ENCODE data around the gene ABHD16A.

Gene ABHD16A

DNA sequence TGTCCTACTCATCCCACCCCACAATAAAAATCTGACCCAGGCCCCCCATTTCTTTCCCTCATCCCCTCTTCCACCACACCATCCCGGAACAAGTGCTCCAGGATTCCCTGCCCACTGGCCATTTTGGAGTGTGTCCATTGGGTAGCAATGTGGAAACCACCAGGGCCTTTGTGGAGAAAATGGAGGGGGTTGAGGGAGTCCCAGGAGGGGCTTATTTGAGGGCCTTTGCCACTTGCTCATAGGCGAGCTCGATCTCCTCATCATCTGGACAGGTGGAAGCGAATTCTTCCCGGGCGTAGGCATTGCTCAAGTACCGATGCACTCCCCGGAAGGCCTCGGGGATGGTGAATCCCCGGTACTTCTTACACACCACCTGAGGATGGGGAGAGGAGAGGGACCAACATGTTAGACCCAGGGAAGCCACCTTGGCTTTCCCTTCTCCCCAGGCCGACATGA is 27.5 kb upstream of the ABHD16A start:
- DNase-seq: no peak

DNA sequence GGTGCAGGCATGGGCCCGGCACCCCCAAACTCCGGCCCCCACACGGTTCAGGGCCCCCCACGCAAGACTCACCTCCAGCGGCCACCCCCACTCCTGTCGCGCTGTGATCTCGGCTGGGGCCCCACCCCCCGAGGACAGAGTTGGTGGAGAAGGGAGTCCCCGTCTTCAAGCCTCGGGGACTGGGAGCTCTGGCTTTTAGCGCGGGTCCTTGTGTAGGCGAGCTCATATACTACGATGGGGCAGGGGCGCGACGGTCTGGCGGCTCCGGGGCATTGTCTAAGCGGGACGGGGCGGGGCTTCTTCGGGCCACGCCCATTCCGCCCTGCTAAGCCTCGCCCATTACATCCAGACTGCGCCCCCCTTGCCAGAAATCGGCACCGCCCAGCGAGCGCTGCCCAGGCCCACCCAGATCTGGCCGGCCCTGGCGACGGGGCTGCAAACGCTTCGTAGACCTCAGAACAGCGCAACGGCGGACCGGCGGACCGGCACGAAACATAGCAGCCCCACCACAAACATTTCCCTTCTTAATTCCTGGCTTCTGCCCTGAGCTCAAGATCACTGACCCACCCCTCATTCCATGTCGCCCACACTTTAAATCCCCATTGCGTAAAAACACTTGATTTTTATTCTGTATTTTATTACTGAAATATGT is 27.0 kb upstream of the ABHD16A start:
- peak; percentile 69 for DNase-seq

DNA sequence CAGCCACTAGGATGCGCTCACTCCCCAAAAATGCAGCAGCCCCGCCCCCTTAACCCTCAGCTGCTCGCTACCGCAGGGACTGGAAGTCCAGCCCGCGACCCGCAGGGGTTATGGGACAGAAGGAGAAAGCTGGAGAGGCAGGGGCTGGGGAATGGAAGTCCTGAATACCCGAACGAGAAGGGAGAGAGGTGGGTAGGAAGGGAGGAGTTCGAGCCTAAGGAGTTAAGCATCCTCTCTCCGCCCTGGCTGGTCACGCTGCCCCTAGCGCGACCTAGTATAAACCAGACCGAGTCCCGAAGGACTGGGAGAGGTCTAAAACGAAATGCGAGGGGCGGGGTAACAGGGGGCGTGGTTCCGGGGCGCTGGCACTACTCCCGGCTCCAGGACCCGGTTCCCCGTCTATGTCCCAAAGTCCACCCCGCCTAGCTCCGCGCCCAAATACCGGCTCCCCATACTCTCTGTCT is 26.4 kb upstream of the ABHD16A start:
- peak; percentile 91 for DNase-seq

DNA sequence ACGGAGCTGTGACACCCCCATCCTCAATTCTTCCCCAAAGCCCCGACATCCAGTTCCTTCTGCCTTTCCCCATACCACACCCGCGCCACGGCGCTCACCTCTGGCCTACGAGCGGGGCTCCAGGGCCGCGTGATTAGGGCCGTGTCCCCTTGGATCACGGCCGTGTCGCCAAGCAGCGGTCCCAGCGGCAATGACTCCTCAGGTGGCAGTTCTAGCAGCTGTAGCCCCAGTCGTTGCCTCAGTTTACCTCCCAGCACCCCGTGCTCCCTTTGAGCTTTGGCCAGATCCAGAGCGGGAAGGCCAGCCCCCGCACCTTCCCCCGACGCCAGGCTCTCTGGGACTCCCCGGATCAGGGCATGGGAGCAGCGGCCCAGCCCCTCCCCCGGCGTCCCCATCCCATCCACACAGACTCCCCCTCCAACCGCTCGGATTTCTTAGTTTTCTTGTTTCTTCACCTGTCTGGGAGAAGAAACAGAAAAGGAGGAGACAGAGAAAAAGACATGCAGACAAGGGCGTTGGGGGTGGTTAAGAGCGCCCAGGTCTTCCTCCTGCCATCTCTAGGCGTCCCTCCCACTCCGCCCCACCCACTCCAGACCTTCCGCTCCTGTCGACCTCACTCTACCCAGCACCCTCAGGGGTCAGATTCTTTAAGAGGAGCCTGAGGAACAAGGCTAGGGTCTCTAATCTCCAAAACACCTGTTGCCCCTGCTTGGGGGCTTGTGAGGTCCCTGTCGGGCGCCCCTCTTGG is 25.8 kb upstream of the ABHD16A start, which contains the start of gene DDAH2:
DDAH2 (minus strand) TSS at position 533 of the 748 bp plus-strand sequence; CDS start at position 395, 138 bp downstream.
- DNase-seq: no peak

DNA sequence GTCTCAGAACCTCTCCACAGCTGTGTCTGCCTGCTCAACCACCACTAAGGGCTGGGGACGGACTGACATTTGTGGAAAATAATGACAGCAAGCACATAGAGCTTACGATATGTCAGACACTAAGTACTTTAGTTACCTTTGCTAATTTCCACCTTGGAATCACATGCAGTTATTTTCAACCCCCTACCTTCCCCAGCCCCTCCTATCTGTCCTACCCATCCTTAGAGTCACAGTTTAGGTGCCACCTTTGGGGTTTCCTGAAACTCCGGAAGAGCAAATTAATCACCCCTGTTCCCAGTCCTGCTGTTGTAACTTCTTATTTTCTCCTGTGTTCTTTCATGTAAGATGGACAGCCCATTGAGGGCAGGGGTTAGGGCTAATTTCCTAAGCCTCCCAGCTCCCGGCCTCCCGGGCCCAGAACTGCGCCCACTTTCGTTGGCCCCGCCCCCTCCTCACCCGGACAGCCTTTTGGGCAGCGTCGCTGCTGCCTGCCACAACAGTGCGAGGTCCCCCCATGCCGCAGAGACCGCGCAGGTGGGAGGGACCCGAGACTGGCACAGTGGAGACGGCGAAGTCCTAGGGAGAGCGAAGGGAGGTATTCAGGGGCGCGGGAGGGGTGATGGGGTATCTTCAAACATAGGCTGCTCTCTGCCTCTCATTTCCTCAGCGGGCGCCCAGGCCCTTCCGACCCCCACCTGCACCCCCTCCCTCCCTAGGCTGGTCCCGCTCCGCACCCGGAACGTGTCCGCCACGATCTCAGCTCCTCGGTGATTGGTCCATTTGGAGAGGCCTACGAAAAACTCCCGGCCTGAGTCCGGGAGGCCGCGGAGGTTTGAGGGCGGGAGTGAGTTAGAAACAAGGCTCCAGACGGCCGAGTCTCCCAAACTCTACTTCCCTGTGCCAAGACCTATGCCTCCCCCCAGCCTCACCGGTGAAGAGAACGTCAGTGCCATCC is 24.9 kb upstream of the ABHD16A start:
- no peak for DNase-seq

DNA sequence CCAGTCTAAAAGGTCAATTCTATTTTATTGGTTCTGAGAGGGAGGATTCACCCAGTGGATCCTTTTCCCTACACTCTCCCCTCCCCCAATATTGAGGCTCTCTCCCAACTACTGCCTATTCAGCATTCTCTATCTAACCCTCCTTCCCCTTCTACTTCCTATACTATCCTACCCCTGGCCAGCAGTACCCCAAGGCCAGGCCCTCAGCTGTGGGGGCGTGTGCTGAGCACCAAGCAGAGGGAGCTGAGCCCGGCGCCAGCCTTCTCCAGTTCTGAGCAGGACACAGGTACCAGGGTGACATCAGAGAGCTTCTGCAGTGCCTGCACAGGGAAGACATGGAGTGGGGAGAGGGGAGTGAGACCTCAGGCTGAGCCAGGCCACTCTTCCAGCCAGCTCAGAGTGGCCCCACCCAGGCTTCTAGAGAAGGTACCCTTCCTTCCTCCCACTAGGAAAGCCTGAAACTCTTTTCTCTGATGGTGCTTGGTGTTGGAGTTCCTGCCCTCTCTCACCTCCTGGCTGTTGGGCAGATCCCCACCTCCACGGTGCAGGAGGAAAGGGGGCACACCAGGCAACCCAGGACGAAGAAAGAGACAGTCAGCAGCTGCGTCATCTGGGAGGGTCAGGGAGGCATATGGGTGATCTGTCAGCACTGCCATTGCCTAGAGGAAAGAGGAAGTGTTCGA is 24.1 kb upstream of the ABHD16A start:
- DNase-seq: no peak

DNA sequence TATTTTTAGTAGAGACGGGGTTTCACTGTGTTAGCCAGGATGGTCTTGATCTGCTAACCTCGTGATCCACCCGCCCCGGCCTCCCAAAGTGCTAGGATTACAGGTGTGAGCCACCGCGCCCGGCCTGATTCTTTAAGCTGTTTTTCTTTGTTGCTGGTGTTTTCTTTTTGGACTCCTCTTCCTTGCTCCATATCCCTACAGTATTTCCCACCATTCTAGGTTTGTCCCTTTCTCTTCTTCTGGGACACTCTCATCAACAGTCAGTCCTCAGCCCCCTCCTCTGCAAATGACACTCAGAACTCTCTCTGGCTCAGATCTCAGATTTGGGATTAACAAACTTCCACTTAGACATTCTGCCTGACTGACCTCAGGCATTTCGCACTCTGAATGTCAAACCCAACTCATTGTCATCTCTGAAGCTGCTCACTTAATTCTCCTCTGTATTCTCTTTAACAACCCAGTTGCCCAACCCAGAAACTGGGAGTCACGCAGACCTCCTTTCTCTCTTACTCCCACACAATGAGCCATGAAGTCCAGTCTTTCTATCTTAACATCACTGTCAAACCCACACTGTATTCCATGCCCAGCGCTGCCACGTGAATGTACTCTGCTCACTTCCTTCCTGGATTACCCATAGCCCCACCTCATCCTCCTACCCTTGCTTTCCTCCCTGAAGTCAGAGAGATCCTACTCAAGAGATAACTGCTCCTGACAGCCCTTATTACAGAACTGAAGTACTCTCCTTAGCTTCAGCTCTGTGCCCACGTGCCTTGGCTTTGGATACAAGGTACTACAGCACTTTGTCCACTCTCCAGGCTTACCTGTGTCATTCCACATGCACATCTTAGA is 22.6 kb upstream of the ABHD16A start:
- DNase-seq: no peak

DNA sequence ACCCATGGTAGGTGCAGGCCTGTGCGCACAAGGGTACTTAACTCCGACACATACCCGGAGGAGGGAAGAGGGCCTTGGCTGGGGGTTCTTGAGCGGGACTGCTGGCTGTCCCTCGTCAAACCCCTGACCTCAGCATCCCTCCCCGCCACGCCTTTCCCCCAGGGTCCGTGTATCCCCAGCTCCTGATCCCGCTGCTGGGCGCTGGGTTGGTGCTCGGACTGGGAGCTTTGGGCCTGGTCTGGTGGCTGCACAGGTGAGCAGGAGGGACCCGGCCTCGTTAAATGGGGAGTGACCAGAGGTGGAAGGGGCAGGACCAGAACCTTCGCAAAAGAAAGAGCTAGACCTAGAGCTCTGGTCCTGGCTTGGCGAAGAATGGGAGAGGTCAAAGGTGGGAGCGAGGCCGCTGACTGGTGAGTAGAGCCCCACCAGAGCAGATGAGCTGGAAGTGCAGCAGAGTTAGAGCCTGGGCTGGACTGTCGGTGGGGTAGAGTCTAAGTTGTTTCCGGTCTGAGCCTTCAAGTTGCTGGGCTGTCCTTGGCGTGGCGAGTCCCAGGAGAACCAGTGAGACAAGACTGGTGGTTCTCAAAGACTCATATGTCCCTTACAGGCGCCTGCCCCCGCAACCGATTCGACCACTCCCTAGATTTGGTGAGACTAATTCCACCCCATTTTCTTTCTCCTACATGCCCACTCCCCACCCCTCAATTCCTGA is 21.0 kb upstream of the ABHD16A start:
- no peak for DNase-seq

DNA sequence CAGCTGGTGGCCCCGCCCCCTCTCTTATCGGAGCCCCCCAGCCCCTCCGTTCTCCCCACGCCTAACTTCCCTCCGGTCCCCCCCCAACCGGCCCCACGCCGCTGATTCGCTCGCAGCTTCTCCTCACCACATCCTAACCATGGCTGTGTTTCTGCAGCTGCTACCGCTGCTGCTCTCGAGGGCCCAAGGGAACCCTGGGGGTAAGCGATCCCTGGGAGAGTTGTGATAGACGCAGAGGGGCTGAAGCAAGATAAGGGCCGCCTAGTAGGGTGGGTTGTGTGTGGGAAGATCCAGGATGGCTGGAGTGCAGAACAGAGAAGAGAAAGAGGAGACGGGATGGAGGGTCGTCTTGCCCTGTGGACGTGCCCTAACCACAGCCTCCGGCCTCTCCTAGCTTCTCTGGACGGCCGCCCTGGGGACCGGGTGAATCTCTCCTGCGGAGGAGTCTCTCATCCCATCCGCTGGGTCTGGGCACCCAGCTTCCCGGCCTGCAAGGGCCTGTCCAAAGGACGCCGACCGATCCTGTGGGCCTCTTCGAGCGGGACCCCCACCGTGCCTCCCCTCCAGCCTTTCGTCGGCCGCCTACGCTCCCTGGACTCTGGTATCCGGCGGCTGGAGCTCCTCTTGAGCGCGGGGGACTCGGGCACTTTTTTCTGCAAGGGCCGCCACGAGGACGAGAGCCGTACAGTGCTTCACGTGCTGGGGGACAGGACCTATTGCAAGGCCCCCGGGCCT is 20.3 kb upstream of the ABHD16A start, which contains the start of gene MPIG6B:
MPIG6B (plus strand) TSS at position 129 of the 735 bp plus-strand sequence; CDS start at position 140, 11 bp downstream.
- no peak for DNase-seq

DNA sequence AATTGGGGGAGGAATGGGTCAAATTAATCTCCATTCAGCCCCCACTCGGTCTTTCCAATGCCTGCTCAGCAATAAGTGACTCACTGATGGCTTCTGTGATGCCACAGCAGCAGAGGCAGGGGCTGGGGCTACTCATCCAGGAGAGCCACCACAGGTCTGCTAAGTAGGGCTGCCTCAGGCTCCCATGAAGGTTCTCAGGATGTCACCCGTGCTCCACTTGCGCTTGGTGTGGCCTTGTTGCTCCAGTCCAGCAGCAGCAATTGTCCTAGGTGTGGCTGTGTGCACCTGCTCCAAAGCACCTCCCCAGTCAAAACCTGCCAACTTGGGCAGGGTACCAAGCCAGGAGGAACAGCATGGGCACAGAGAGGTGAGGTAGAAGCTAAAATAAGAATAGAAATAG is 19.0 kb upstream of the ABHD16A start:
- DNase-seq: no peak

DNA sequence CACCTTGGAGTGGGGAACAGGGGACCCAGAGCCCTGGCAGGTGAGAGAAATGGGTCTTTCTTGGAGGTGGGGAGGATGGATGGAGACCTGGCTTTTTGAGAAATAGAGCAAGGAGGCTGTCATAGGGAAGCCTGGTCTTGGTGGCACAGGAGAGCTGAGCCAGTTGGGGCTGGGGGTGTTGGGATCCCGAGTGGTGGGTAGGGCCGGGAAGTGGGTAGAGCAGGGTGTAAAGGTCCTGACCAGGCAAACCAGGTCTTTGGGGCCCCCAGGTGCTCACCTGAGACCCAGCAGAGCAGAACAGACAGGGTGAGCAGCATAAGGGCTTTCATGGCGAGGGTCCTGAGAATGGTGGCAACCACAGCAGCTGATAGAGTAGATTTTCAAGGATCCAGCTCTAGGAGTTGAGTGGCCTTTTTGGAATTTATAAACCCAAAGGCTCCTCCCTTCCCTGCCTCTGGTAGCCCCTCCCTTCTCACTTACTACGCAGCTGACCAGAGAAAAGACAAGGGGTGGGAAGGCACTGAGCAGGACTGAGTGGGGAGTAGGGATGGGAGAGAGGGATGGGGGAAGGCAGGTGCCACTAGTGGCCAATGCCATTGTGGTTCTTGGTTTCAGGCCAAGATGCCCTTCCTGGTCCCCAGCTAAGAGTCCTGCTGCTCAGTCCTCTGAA is 18.4 kb upstream of the ABHD16A start, which contains the start of gene LY6G6C:
LY6G6C (minus strand) TSS at position 396 of the 670 bp plus-strand sequence; CDS start at position 329, 67 bp downstream.
- DNase-seq: no peak

DNA sequence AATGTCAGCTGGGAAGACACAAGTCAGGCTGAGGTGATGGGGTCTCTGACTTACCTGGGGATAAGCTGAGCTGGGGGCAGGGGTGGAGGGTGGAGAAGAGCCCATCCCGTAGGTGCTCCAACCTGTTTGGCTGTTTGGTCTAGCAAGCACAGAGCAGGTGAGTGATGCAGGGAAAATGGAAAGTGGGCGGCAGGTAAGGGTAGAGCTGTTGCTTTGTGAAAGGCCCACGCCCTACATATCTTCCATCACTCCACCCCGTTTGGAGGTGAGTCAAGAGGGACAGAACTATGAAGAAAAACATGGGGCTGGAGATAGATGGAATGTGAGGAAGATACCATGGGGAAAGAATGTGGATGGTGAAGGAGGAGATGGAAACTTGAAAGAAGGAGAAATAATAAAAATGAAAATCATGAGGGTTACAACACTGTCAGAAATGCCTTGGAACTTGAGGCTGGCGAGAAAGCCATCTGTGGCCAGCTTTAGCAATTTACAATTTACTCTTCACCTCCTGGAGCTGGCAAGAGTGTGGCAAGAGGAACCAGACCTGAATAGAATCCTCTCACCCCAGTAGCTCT is 17.2 kb upstream of the ABHD16A start:
- DNase-seq: no peak

DNA sequence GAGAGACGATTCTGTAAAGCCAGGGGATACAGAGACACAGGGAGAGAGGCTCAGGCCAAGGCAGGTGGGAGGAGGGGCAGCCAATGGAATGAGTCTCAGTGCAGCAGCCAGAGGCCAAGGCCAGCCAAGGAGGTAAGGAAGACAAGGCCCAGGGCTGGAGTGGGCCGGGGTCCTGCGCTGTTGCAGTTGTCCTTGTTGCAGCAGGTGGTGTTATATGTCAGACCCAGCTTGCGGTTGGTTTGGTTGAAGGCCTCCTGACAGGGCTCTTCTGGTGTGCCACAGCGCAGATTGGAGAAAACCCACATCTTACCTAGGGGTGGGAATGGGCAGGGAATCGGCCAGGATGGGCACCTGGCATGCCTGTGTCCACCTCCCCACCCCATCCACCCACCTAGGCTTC is 15.9 kb upstream of the ABHD16A start:
- DNase-seq: no peak

DNA sequence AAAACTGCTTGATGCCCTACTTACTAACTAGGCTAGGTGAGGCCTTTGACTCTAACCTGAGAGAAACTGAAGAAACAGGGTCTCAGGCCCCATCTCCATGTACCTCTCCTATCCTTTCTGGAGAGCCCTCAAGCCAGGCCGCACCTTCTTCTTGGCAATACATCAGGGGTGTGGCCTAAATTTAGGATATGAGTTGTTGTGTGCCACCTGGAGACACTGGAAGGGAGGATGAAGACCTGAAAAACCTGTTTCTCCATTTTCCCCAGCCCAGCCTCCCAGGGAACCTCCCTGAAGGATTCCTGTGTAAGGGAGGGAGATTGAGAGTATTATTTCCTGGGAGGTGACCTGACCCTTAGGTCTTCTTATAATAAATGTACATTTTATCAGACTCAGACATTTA is 15.1 kb upstream of the ABHD16A start:
- DNase-seq: no peak

DNA sequence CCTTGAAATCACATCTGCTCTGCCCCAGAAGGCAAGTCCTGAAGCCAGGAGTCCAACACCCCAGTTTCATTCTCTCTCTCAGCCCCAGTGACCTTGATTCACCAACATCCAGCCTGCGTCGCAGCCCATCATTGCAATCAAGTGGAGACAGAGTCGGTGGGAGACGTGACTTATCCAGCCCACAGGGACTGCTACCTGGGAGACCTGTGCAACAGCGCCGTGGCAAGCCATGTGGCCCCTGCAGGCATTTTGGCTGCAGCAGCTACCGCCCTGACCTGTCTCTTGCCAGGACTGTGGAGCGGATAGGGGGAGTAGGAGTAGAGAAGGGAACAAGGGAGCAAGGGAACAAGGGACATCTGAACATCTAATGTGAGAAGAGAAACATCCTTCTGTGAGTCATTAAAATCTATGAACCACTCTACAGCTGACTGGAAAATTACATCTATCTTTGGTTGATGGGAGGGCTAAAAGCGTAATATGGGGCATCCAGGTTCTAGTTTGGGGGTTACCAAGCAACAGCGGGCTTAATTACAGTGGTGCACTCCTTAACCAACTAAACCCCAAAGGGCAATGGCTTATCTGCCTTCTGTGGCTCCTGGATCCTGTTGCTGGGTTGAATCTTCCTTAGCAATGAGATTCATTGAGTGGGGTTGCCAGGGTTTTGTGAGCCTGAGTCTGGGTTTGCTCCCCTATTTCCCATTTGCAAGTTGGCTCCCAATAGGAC is 14.5 kb upstream of the ABHD16A start:
- DNase-seq: no peak

DNA sequence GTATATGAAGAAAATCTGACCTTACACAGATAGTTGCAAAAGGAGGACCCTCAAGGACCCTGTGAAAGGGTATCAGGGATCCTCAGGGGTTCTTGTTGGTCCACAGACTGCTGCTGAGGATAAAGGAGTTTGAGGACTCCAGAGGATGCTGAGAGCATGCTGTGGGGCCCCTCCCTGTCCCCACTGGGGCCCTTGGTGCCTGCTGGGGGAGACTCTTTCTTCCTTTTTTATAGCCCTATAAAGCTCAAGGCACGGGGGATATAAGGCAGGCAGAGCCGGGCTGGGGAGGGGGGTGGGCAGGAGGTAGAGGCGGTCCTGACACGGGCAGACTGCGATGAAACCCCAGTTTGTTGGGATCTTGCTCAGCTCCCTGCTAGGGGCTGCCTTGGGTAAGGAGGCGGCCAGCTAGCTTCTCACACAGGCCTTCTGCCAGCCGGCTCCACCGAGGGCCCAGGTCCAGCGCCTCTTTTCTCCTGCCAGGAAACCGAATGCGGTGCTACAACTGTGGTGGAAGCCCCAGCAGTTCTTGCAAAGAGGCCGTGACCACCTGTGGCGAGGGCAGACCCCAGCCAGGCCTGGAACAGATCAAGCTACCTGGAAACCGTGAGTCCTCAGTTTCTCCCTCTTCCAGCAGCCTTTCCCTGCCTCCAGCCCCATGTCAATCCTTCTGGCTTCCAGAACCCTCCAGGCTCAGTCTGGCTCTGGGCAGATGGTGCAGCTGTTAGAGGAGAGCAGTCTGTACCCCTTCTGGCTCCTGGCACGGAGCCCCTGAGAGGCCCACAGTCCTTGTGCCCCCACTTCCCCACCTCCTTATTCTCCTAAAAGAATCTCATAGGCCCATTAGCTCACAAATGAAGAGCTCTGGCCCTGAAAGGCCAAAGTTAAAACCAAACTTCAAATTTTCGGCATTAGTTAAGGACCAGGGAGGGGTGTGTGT is 12.2 kb upstream of the ABHD16A start, which contains the start of gene LY6G6D:
LY6G6D (plus strand) TSS at position 327 of the 937 bp plus-strand sequence; CDS start at position 335, 8 bp downstream.
- no peak for DNase-seq

Data from kidney glomerular epithelial cell (primary cell).